HCT116 (cell line): ENCODE results near the gene TMIE. TPM values are rescaled to one million over a fixed set of nuclear protein-coding genes. Genes with fewer than 3 reads are reported as not detected.

Experiments used
- ATAC-seq: fragments of 200-7000 bp; cut with Tn5 transposase; 2 replicates; pipeline ENCODE4 v1.9.1; 2020; ENCODE audit warnings: mild to moderate bottlenecking, moderate library complexity
- BruUV-seq: library from RNA; stranded (reverse); fragments of 400-500 nt; replicated peaks from 2 replicates; lab custom pipeline; 2021; lab: Mats Ljungman, UMichigan
- CTCF ChIA-PET: fragments of 300-600 bp; sonication (Branson Sonifier 250); formaldehyde crosslinking; loops from one replicate; lab custom pipeline; 2021; ENCODE audit warnings: antibody characterized with exemption; lab: Charles Lee
- POLR2A ChIA-PET: fragments of 300-600, 350-600 bp; sonication (Branson Sonifier 250); formaldehyde crosslinking; loops from one replicate; lab custom pipeline; 2021; ENCODE audit warnings: antibody characterized with exemption; lab: Charles Lee
- RAD21 ChIA-PET, 2 experiments: fragments of 300-600 bp; sonication (Branson Sonifier 250); formaldehyde crosslinking; loops; one replicate each; lab custom pipeline; 2023; ENCODE audit warnings: low total read pairs in 2 of 2; ENCODE audit not compliant: uncharacterized antibody in 2 of 2, unreplicated experiment in 2 of 2, low non-redundant PET in 1 of 2; lab: Charles Lee
- DNase-seq: peaks from one replicate; pipeline ENCODE4 v3.0.0-alpha.2; 2010; ENCODE audit warnings: low read depth, low spot score
- H2AFZ ChIP-seq: fragments of 200-600 bp; shearing (Covaris generic), sonication (generic); 2 replicates; pipeline ENCODE4 v1.6.1; 2017; ENCODE audit warnings: low read depth, mixed run types, mixed read lengths, antibody characterized with exemption, low read length; ENCODE audit not compliant: poor library complexity, severe bottlenecking
- H3K27ac ChIP-seq: 2 replicates; pipeline ENCODE4 v1.5.1; 2012; ENCODE audit warnings: low read depth, low read length
- H3K27me3 ChIP-seq: fragments of 200-600 bp; sonication (generic); 2 replicates; pipeline ENCODE4 v1.6.1; 2016; ENCODE audit warnings: mixed run types, low read length, mixed read lengths; ENCODE audit not compliant: insufficient read depth
- H3K36me3 ChIP-seq, 2 experiments: fragments of 200-500 bp in 1 of 2; fragments of 200-600 bp in 1 of 2; sonication (Bioruptor generic) in 1 of 2; sonication (generic) in 1 of 2; 2 replicates each; pipeline versions ENCODE4 v1.5.1 to v1.6.1; 2014 to 2016; ENCODE audit warnings: low read length in 2 of 2, inconsistent platforms in 1 of 2, mixed read lengths in 1 of 2, mixed run types in 1 of 2; ENCODE audit not compliant: insufficient read depth in 2 of 2, control insufficient read depth in 1 of 2
- H3K4me1 ChIP-seq, 2 experiments: fragments of 200-600 bp in 1 of 2; sonication (generic) in 1 of 2; 2 replicates each; pipeline versions ENCODE4 v1.5.1 to v1.6.1; 2012 to 2017; ENCODE audit warnings: low read length in 2 of 2, inconsistent platforms in 1 of 2, mild to moderate bottlenecking in 1 of 2, mixed read lengths in 1 of 2, mixed run types in 1 of 2, moderate library complexity in 1 of 2; ENCODE audit not compliant: insufficient read depth in 2 of 2, control insufficient read depth in 1 of 2
- H3K4me2 ChIP-seq: fragments of 200-600 bp; sonication (generic); 2 replicates; pipeline ENCODE4 v1.6.1; 2017; ENCODE audit warnings: mixed run types, low read length, mixed read lengths
- H3K4me3 ChIP-seq, 2 experiments: fragments of 200-600 bp in 1 of 2; sonication (generic) in 1 of 2; replicated peaks in 1 of 2; 2 replicates each; pipeline ENCODE4 v1.5.1; 2011 to 2016; ENCODE audit warnings: low read length in 2 of 2, control low read depth in 1 of 2, low read depth in 1 of 2, mild to moderate bottlenecking in 1 of 2, mixed read lengths in 1 of 2, mixed run types in 1 of 2
- H3K79me2 ChIP-seq: fragments of 200-600 bp; sonication (generic); 2 replicates; pipeline ENCODE4 v1.6.1; 2017; ENCODE audit warnings: mild to moderate bottlenecking, mixed run types, low read length, moderate library complexity, mixed read lengths; ENCODE audit not compliant: insufficient read depth
- H3K9ac ChIP-seq: fragments of 200-600 bp; sonication (generic); 2 replicates; pipeline ENCODE4 v1.6.1; 2016; ENCODE audit warnings: low read length, mixed read lengths
- H3K9me2 ChIP-seq: fragments of 200-600 bp; sonication (generic), shearing (Covaris generic); 2 replicates; pipeline ENCODE4 v1.6.1; 2017; ENCODE audit warnings: mixed run types, mild to moderate bottlenecking, moderate library complexity; ENCODE audit not compliant: insufficient read depth
- H3K9me3 ChIP-seq, 2 experiments: fragments of 200-500 bp in 1 of 2; fragments of 200-600 bp in 1 of 2; sonication (Bioruptor generic) in 1 of 2; sonication (generic) in 1 of 2; 2 replicates each; pipeline ENCODE4 v1.6.1; 2014 to 2017; ENCODE audit warnings: low read length in 2 of 2, mixed read lengths in 2 of 2, inconsistent platforms in 1 of 2, low read depth in 1 of 2, mild to moderate bottlenecking in 1 of 2, mixed run types in 1 of 2, moderate library complexity in 1 of 2; ENCODE audit not compliant: control insufficient read depth in 1 of 2, insufficient read depth in 1 of 2
- H4K20me1 ChIP-seq: fragments of 200-600 bp; sonication (generic), shearing (Covaris generic); 2 replicates; pipeline ENCODE4 v1.6.1; 2017; ENCODE audit warnings: mixed run types, mild to moderate bottlenecking, moderate library complexity; ENCODE audit not compliant: insufficient read depth
- CBX3 ChIP-seq: IDR thresholded peaks from 2 replicates; pipeline ENCODE4 v1.6.1; 2012; ENCODE audit warnings: low read depth
- CTCF ChIP-seq, 3 experiments: fragments of 200-600 bp in 1 of 3; sonication (generic) in 1 of 3; IDR thresholded peaks in 2 of 3; conservative IDR thresholded peaks in 1 of 3; 2 replicates each; pipeline ENCODE4 v1.5.1; 2012 to 2017; ENCODE audit warnings: low read depth in 2 of 3, low read length in 2 of 3, antibody characterized with exemption in 1 of 3, borderline replicate concordance in 1 of 3, control low read depth in 1 of 3, mild to moderate bottlenecking in 1 of 3, mixed read lengths in 1 of 3, mixed run types in 1 of 3, moderate library complexity in 1 of 3; ENCODE audit not compliant: insufficient read depth in 1 of 3
- EGR1 ChIP-seq: IDR thresholded peaks from 2 replicates; pipeline ENCODE4 v1.6.1; 2012; ENCODE audit warnings: low read depth
- ELF1 ChIP-seq: IDR thresholded peaks from 2 replicates; pipeline ENCODE4 v1.6.1; 2012; ENCODE audit warnings: low read depth, borderline replicate concordance
- EZH2phosphoT487 ChIP-seq: fragments of 200-600 bp; IDR thresholded peaks from 2 replicates; pipeline ENCODE4 v1.6.1; 2018; ENCODE audit warnings: antibody characterized with exemption, borderline replicate concordance
- FOSL1 ChIP-seq: IDR thresholded peaks from 2 replicates; pipeline ENCODE4 v1.6.1; 2012; ENCODE audit warnings: low read depth
- JUND ChIP-seq: IDR thresholded peaks from 2 replicates; pipeline ENCODE4 v1.6.1; 2012
- POLR2A ChIP-seq: IDR thresholded peaks from 2 replicates; pipeline ENCODE4 v1.7.0; 2011; ENCODE audit warnings: borderline replicate concordance; ENCODE audit not compliant: insufficient read depth, insufficient read length; ENCODE audit errors: extremely low read depth
- RAD21 ChIP-seq: IDR thresholded peaks from 2 replicates; pipeline ENCODE4 v1.6.1; 2012; ENCODE audit warnings: low read depth, mild to moderate bottlenecking
- SIN3A ChIP-seq: IDR thresholded peaks from 2 replicates; pipeline ENCODE4 v1.6.1; 2012; ENCODE audit warnings: low read depth
- ZBTB33 ChIP-seq: IDR thresholded peaks from 2 replicates; pipeline ENCODE4 v1.6.1; 2011; ENCODE audit warnings: mild to moderate bottlenecking, low read length, moderate library complexity; ENCODE audit not compliant: insufficient replicate concordance; ENCODE audit errors: extremely low read depth
- ZFX ChIP-seq: fragments of 450-650 bp; IDR thresholded peaks from 2 replicates; pipeline ENCODE4 v1.6.1; 2017
- intact Hi-C: fragments of 100-400 bp; cut with micrococcal nuclease; formaldehyde crosslinking; loops from 2 replicates; pipeline ENCODE4 v1.10.0; 2022
- total RNA-seq: library from RNA; stranded (reverse); gene quantifications from one replicate; pipeline ENCODE4 v1.2.1, GENCODE V29; 2021; ENCODE audit not compliant: unreplicated experiment
- TF ChIP-seq, protein P1 (sequence below): IDR thresholded peaks from 2 replicates; pipeline ENCODE4 v1.6.1; 2012
- TF ChIP-seq, protein P2 (sequence below): IDR thresholded peaks from 2 replicates; pipeline ENCODE4 v1.6.1; 2012; ENCODE audit warnings: low read depth

The TMIE gene
- total RNA-seq, 1 experiment from 2014 or later, result 0.74 TPM

GRCh38 chr3:46724424-46724823 lies 23.2 kb downstream of the TMIE start:
- H3K9ac ChIP-seq, result no peak overlapping the region
- no peak for DNase-seq
- H3K9me2 ChIP-seq, result no peaks in the 10 kb centered on the region
- no peak overlapping the region for H2AFZ ChIP-seq
- no peak overlapping the region for H3K4me3 ChIP-seq
- H3K4me2 ChIP-seq, result no peak overlapping the region
- POLR2A ChIA-PET, result no interaction called here
- no peaks in the 10 kb centered on the region for H3K4me1 ChIP-seq
- H3K36me3 ChIP-seq, result no peaks in the 10 kb centered on the region
- TF ChIP-seq EGR1, result no peak
- TF ChIP-seq, protein P1, sequence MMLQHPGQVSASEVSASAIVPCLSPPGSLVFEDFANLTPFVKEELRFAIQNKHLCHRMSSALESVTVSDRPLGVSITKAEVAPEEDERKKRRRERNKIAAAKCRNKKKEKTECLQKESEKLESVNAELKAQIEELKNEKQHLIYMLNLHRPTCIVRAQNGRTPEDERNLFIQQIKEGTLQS, result no peak
- no peak for TF ChIP-seq EZH2phosphoT487
- TF ChIP-seq ZBTB33, result no peak
- no peak for TF ChIP-seq ZFX
- TF ChIP-seq CBX3, result no peak
- TF ChIP-seq, protein P2, sequence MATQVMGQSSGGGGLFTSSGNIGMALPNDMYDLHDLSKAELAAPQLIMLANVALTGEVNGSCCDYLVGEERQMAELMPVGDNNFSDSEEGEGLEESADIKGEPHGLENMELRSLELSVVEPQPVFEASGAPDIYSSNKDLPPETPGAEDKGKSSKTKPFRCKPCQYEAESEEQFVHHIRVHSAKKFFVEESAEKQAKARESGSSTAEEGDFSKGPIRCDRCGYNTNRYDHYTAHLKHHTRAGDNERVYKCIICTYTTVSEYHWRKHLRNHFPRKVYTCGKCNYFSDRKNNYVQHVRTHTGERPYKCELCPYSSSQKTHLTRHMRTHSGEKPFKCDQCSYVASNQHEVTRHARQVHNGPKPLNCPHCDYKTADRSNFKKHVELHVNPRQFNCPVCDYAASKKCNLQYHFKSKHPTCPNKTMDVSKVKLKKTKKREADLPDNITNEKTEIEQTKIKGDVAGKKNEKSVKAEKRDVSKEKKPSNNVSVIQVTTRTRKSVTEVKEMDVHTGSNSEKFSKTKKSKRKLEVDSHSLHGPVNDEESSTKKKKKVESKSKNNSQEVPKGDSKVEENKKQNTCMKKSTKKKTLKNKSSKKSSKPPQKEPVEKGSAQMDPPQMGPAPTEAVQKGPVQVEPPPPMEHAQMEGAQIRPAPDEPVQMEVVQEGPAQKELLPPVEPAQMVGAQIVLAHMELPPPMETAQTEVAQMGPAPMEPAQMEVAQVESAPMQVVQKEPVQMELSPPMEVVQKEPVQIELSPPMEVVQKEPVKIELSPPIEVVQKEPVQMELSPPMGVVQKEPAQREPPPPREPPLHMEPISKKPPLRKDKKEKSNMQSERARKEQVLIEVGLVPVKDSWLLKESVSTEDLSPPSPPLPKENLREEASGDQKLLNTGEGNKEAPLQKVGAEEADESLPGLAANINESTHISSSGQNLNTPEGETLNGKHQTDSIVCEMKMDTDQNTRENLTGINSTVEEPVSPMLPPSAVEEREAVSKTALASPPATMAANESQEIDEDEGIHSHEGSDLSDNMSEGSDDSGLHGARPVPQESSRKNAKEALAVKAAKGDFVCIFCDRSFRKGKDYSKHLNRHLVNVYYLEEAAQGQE, result no peak
- no peak for TF ChIP-seq POLR2A
- TF ChIP-seq RAD21, result no peak
- no peak for TF ChIP-seq SIN3A
- no peak for TF ChIP-seq FOSL1
- TF ChIP-seq ELF1, result no peak
- TF ChIP-seq JUND, result no peak
- no peak for TF ChIP-seq CTCF (IDR thresholded peaks at IDR 0.05 in 2 of 3, conservative IDR thresholded peaks at IDR 0.05 in 1 of 3; ENCODE audit: borderline replicate concordance in 1 of 3, insufficient read depth in 1 of 3, low read depth in 2 of 3, low read length in 2 of 3)
- TF ChIP-seq, all 23 proteins: peak for 0
- CTCF ChIA-PET, result no interaction called here
- H3K79me2 ChIP-seq, result no peaks in the 10 kb centered on the region
- no peak for ATAC-seq
- intact Hi-C loops, result no loop called here
- no peaks in the 10 kb centered on the region for H3K27me3 ChIP-seq
- BruUV-seq, result no TSS peak
- no peaks in the 10 kb centered on the region for H4K20me1 ChIP-seq
- H3K9me3 ChIP-seq, result no peaks in the 10 kb centered on the region
- RAD21 ChIA-PET, result no interaction called here
- no peak overlapping the region for H3K27ac ChIP-seq
